Measurements from ENCODE around the gene ELOVL3. TPM values are rescaled to one million over a fixed set of nuclear protein-coding genes. Genes with fewer than 3 reads are reported as not detected.
"Not testable (repeated sequence)": the region's sequence is repeated elsewhere in the genome, so short reads cannot be mapped to it uniquely, and the experiment has no call there.

ELOVL3 gene
- total RNA-seq, 2 experiments from 2014 or later: 0.48 TPM; not detected in 1

DNA sequence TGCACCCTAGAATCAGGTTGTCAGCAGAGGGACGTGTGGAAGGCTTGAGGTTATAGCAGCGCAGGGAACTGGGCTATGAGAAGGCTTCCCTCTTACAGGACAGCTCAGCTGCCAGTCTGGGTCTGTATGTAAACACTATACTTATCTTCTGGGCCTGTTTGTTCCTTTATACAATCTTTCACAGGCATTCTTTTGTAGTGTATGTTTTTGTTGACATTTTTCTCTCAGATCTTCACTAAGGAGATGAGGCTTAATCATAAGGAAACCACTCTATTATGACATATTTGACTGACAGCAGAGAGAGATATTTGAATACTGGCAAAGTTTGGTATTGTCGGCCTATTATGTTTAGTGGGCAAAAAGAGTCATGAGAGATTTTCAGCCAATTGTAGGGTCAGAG lies 20.2 kb downstream of the ELOVL3 start:
- peak overlapping the region; percentile 83 for H3K4me2 ChIP-seq (ENCODE audit: low read length)
- H3K79me2 ChIP-seq (ENCODE audit: insufficient read depth, low read depth, low read length): peaks cover 55% of the 10 kb centered on the region
- no peaks in the 10 kb centered on the region for H3K9me2 ChIP-seq (ENCODE audit: insufficient read depth, low read length)
- intact Hi-C loops (cut with micrococcal nuclease; ENCODE audit: unreplicated experiment): no loop called here
- TSS peak; percentile 71 for BruUV-seq (replicated peaks)
- POLR2A ChIA-PET: interaction anchor here (0.5 kb wide), 1 partner anchor 454 kb away, joined by 3 read pairs; no protein-coding TSS in a partner anchor
- H3K4me1 ChIP-seq (ENCODE audit: insufficient read depth, low read length, poor library complexity, severe bottlenecking): peaks cover 30% of the 10 kb centered on the region
- peak; percentile 16 for DNase-seq (ENCODE audit: low spot score)
- CTCF ChIA-PET (ENCODE audit: unreplicated experiment): interaction anchor here (0.5 kb wide), 1 partner anchor 1216 kb away, joined by 3 read pairs; no protein-coding TSS in a partner anchor
- no peak for TF ChIP-seq EZH2phosphoT487 (IDR thresholded peaks at IDR 0.05; ENCODE audit: borderline replicate concordance, low read depth, low read length)
- TF ChIP-seq CTCF (conservative IDR thresholded peaks at IDR 0.05; ENCODE audit: low read length): no peak
- H2AFZ ChIP-seq (ENCODE audit: low read length): no peak overlapping the region
- no peak overlapping the region for H3K27ac ChIP-seq (ENCODE audit: low read depth, low read length, poor library complexity, severe bottlenecking)
- H3K4me3 ChIP-seq (ENCODE audit: low read depth, low read length, poor library complexity, severe bottlenecking): peak overlapping the region; percentile 82
- H3K9me3 ChIP-seq (ENCODE audit: low read length): no peaks in the 10 kb centered on the region
- peaks cover 15% of the 10 kb centered on the region; the same call in 1 of the 2 replicates for H4K20me1 ChIP-seq (ENCODE audit: insufficient read depth, low read length)
- peaks cover 31% of the 10 kb centered on the region for H3K36me3 ChIP-seq (ENCODE audit: insufficient read depth, low read length)

GRCh38 chr10:102247734-102248133 lies 21.6 kb downstream of the ELOVL3 start:
- POLR2A ChIA-PET: interaction anchor here (0.6 to 1.4 kb wide), 6 partner anchors 10 to 184 kb away, joined by 3 read pairs; no protein-coding TSS in a partner anchor
- no peak for DNase-seq (ENCODE audit: low spot score)

DNA sequence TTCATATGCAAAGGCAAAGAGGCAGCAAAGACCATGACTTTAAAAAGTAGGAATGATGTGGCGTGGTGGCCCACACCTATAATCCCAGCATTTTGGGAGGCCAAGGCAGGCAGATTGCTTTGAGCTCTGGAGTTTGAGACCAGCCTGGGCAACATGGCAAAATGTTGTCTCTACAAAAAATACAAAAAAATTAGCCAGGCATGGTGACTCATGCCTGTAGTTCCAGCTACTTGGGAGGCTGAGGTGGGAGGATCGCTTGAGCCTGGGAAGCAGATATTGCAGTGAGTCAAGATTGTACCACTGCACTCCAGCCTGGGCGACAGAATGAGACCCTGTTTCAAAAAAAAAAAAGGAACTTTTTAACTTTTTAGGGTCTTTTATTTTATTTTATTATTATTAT lies 26.4 kb downstream of the ELOVL3 start:
- intact Hi-C loops (cut with micrococcal nuclease; ENCODE audit: unreplicated experiment); H3K4me3 ChIP-seq (ENCODE audit: low read depth, low read length, poor library complexity, severe bottlenecking); H4K20me1 ChIP-seq (ENCODE audit: insufficient read depth, low read length); CTCF ChIA-PET (ENCODE audit: unreplicated experiment); H3K4me2 ChIP-seq (ENCODE audit: low read length); H3K4me1 ChIP-seq (ENCODE audit: insufficient read depth, low read length, poor library complexity, severe bottlenecking); H3K9me2 ChIP-seq (ENCODE audit: insufficient read depth, low read length); H2AFZ ChIP-seq (ENCODE audit: low read length); H3K9me3 ChIP-seq (ENCODE audit: low read length); BruUV-seq (replicated peaks); H3K27ac ChIP-seq (ENCODE audit: low read depth, low read length, poor library complexity, severe bottlenecking); DNase-seq (ENCODE audit: low spot score): not testable (repeated sequence)
- H3K79me2 ChIP-seq (ENCODE audit: insufficient read depth, low read depth, low read length): peaks cover 75% of the 10 kb centered on the region
- H3K36me3 ChIP-seq (ENCODE audit: insufficient read depth, low read length): peaks cover 53% of the 10 kb centered on the region
- POLR2A ChIA-PET: interaction anchor here (0.7 kb wide), 1 partner anchor 65 kb away, joined by 3 read pairs; no protein-coding TSS in a partner anchor

More at GRCh38 chr10:102247734-102248133, 21.6 kb downstream of the ELOVL3 start:
- H3K79me2 ChIP-seq (ENCODE audit: insufficient read depth, low read depth, low read length): peaks cover 60% of the 10 kb centered on the region
- no TSS peak for BruUV-seq (replicated peaks)
- H4K20me1 ChIP-seq (ENCODE audit: insufficient read depth, low read length): peaks cover 15% of the 10 kb centered on the region; the same call in 1 of the 2 replicates
- peak overlapping the region; percentile 83 for H3K4me2 ChIP-seq (ENCODE audit: low read length)
- H3K36me3 ChIP-seq (ENCODE audit: insufficient read depth, low read length): peaks cover 35% of the 10 kb centered on the region
- no peaks in the 10 kb centered on the region for H3K9me3 ChIP-seq (ENCODE audit: low read length)
- TF ChIP-seq EZH2phosphoT487 (IDR thresholded peaks at IDR 0.05; ENCODE audit: borderline replicate concordance, low read depth, low read length): no peak
- TF ChIP-seq CTCF (conservative IDR thresholded peaks at IDR 0.05; ENCODE audit: low read length): no peak
- no peak overlapping the region for H2AFZ ChIP-seq (ENCODE audit: low read length)
- CTCF ChIA-PET (ENCODE audit: unreplicated experiment): interaction anchor here (0.5 kb wide), 1 partner anchor 486 kb away, joined by 5 read pairs; no protein-coding TSS in a partner anchor
- intact Hi-C loops (cut with micrococcal nuclease; ENCODE audit: unreplicated experiment): no loop called here
- no peaks in the 10 kb centered on the region for H3K9me2 ChIP-seq (ENCODE audit: insufficient read depth, low read length)
- H3K4me1 ChIP-seq (ENCODE audit: insufficient read depth, low read length, poor library complexity, severe bottlenecking): peaks cover 30% of the 10 kb centered on the region
- no peak overlapping the region for H3K27ac ChIP-seq (ENCODE audit: low read depth, low read length, poor library complexity, severe bottlenecking)
- H3K4me3 ChIP-seq (ENCODE audit: low read depth, low read length, poor library complexity, severe bottlenecking): peak overlapping the region; percentile 82

Measured in OCI-LY7 (cell line).